ENCODE results near the gene FASTKD3. TPM values are rescaled to one million over a fixed set of nuclear protein-coding genes. Genes with fewer than 3 reads are reported as not detected.

The FASTKD3 gene
- total RNA-seq, 1 experiment from 2014 or later, result 12.0 TPM

DNA sequence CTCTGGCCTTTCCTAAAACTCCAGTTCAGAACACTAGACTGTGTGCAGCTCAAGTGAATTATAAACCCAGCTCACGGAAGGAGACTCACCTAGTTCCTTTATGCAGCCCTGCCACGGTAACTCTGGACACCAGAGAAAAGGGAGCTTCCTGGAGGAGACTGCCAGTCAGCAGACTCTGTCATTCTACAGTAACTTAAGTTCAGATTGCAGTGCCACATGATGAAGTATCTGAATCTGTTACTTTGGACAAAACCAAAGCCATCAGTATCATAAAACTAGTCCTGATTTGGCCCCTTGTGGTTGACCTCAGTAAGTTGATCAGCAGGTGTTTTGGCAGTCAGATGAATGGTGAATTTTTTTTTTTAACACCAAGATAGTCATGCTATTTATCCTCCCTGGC lies 2.8 kb upstream of the FASTKD3 start:
- no peak for TF ChIP-seq ELF1 (IDR thresholded peaks at IDR 0.05; ENCODE audit: borderline replicate concordance, low read depth)
- H3K4me1 ChIP-seq (ENCODE audit: control insufficient read depth in 1 of 2, insufficient read depth in 2 of 2, low read length in 2 of 2), result peaks cover 7 to 18% of the 10 kb centered on the region in 2 experiments; a peak in 3 of 4 replicates
- H3K36me3 ChIP-seq (ENCODE audit: control insufficient read depth in 1 of 2, insufficient read depth in 2 of 2, low read length in 2 of 2), result peaks cover 16 to 45% of the 10 kb centered on the region in 2 experiments
- DNase-seq (ENCODE audit: low read depth, low spot score), result no peak
- no peaks in the 10 kb centered on the region for H3K27me3 ChIP-seq (ENCODE audit: insufficient read depth, low read length)
- no peak overlapping the region for H3K27ac ChIP-seq (ENCODE audit: low read depth, low read length)
- no TSS peak for BruUV-seq (replicated peaks)
- no peak overlapping the region for H3K4me3 ChIP-seq (replicated peaks in 1 of 2; ENCODE audit: low read depth in 1 of 2, low read length in 2 of 2)
- H3K4me2 ChIP-seq (ENCODE audit: low read length), result no peak overlapping the region
- ATAC-seq, result no peak
- peaks cover 22% of the 10 kb centered on the region; the same call in 1 of the 2 replicates for H4K20me1 ChIP-seq (ENCODE audit: insufficient read depth)
- no peaks in the 10 kb centered on the region for H3K9me3 ChIP-seq (ENCODE audit: control insufficient read depth in 1 of 2, insufficient read depth in 1 of 2, low read depth in 1 of 2, low read length in 2 of 2)
- peaks cover 97% of the 10 kb centered on the region for H3K79me2 ChIP-seq (ENCODE audit: insufficient read depth, low read length)
- CTCF ChIA-PET, result interaction anchor here (1.0 kb wide), 1 partner anchor 9 kb away, joined by 3 read pairs; no protein-coding TSS in a partner anchor
- POLR2A ChIA-PET, result no interaction called here
- no peak overlapping the region for H2AFZ ChIP-seq (ENCODE audit: low read depth, low read length, poor library complexity, severe bottlenecking)
- H3K9ac ChIP-seq (ENCODE audit: low read length), result no peak overlapping the region
- intact Hi-C loops (cut with micrococcal nuclease), result no loop called here
- RAD21 ChIA-PET (ENCODE audit: low non-redundant PET in 1 of 2, low total read pairs in 2 of 2, uncharacterized antibody in 2 of 2, unreplicated experiment in 2 of 2), result no interaction called here
- H3K9me2 ChIP-seq (ENCODE audit: insufficient read depth), result no peaks in the 10 kb centered on the region

DNA sequence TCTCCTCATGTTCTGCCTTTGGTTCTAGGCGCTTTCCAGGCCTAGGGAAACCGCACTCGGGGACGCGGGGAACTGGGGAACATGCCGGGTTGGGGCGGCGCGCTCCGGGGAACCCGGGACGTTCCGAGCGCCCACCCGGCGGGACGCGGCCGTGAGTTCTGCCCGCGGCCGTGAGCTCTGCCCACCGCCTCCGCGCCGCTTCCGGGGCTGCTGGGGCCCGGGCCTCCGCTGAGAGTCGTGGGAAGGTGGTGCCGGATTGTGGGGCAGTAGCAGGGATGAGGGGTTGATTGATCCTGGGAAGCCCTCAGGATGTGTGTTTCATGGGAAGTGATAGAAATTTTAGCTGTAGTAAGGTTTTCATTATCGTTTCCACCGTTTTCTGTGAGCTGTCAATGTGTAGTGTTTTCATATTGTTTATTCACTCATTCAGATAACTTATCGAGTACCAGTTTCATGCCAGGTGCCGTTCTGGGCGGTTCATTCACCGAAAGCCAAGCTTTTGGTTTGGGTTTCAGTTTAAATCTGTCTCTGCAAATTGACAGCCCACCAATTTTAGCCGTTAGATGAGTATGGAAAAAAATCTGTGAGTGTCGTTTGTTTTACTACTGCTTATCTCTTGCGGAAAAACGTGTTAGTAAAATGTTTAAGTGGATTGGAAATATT lies 774 bp upstream of the FASTKD3 start:
- Histone ChIP-seq H3K4me1 (ENCODE audit: control insufficient read depth in 1 of 2, insufficient read depth in 2 of 2, low read length in 2 of 2) (peaks cover 7 to 18% of the 10 kb centered on the region in 2 experiments; a peak in 3 of 4 replicates), H3K27me3 (ENCODE audit: insufficient read depth, low read length) (no peaks in the 10 kb centered on the region), H3K4me2 (ENCODE audit: low read length) (peak overlapping the region; percentile 93), H3K79me2 (ENCODE audit: insufficient read depth, low read length) (peaks cover 78% of the 10 kb centered on the region), H3K9me3 (ENCODE audit: control insufficient read depth in 1 of 2, insufficient read depth in 1 of 2, low read depth in 1 of 2, low read length in 2 of 2) (no peaks in the 10 kb centered on the region), H3K27ac (ENCODE audit: low read depth, low read length) (peak overlapping the region; percentile 57; the same call in 1 of the 2 replicates), H4K20me1 (ENCODE audit: insufficient read depth) (peaks cover 14% of the 10 kb centered on the region; the same call in 1 of the 2 replicates), H2AFZ (ENCODE audit: low read depth, low read length, poor library complexity, severe bottlenecking) (no peak overlapping the region), H3K9ac (ENCODE audit: low read length) (peak overlapping the region; percentile 87), H3K36me3 (ENCODE audit: control insufficient read depth in 1 of 2, insufficient read depth in 2 of 2, low read length in 2 of 2) (peaks cover 4 to 24% of the 10 kb centered on the region in 2 experiments; a peak in 3 of 4 replicates), H3K4me3 (replicated peaks in 1 of 2; ENCODE audit: low read depth in 1 of 2, low read length in 2 of 2) (peak overlapping the region; percentile 89 to 91), H3K9me2 (ENCODE audit: insufficient read depth) (no peaks in the 10 kb centered on the region)
- DNase-seq (ENCODE audit: low read depth, low spot score) (no peak), ATAC-seq (peak; percentile 36)
- ChIA-PET POLR2A (interaction anchor here (1.5 to 1.7 kb wide), 2 partner anchors 10 to 12 kb away, joined by 3 to 6 read pairs; no protein-coding TSS in a partner anchor), RAD21 (ENCODE audit: low non-redundant PET in 1 of 2, low total read pairs in 2 of 2, uncharacterized antibody in 2 of 2, unreplicated experiment in 2 of 2) (no interaction called here), CTCF (interaction anchor here (1.0 kb wide), 3 partner anchors 10 to 18 kb away, joined by 3 to 4 read pairs (median 3); no protein-coding TSS in a partner anchor)
- BruUV-seq (replicated peaks), result no TSS peak
- intact Hi-C loops (cut with micrococcal nuclease), result no loop called here
- TF ChIP-seq SIN3A (IDR thresholded peaks at IDR 0.05; ENCODE audit: low read depth) (0 out of 2 replicates have a peak, but pooled peaks have one; percentile 1), POLR2AphosphoS5 (IDR thresholded peaks at IDR 0.05; ENCODE audit: low read depth, low read length) (no peak), YY1 (IDR thresholded peaks at IDR 0.05; ENCODE audit: extremely low read depth, insufficient replicate concordance, low read depth, low read length) (no peak), ZNF274 (IDR thresholded peaks at IDR 0.05; ENCODE audit: low read depth, low read length) (no peak), EZH2 (IDR thresholded peaks at IDR 0.05) (no peak), ZFX (IDR thresholded peaks at IDR 0.05) (peak; percentile 51), SRF (IDR thresholded peaks at IDR 0.05; ENCODE audit: low read depth) (no peak), SP1 (IDR thresholded peaks at IDR 0.05; ENCODE audit: low read depth) (no peak), TCF7L2 (IDR thresholded peaks at IDR 0.05; ENCODE audit: borderline replicate concordance, extremely low read depth, insufficient read depth, insufficient read length) (no peak)
- TF ChIP-seq, protein P1, sequence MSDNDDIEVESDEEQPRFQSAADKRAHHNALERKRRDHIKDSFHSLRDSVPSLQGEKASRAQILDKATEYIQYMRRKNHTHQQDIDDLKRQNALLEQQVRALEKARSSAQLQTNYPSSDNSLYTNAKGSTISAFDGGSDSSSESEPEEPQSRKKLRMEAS (IDR thresholded peaks at IDR 0.05), result no peak
- TF ChIP-seq, protein P2, sequence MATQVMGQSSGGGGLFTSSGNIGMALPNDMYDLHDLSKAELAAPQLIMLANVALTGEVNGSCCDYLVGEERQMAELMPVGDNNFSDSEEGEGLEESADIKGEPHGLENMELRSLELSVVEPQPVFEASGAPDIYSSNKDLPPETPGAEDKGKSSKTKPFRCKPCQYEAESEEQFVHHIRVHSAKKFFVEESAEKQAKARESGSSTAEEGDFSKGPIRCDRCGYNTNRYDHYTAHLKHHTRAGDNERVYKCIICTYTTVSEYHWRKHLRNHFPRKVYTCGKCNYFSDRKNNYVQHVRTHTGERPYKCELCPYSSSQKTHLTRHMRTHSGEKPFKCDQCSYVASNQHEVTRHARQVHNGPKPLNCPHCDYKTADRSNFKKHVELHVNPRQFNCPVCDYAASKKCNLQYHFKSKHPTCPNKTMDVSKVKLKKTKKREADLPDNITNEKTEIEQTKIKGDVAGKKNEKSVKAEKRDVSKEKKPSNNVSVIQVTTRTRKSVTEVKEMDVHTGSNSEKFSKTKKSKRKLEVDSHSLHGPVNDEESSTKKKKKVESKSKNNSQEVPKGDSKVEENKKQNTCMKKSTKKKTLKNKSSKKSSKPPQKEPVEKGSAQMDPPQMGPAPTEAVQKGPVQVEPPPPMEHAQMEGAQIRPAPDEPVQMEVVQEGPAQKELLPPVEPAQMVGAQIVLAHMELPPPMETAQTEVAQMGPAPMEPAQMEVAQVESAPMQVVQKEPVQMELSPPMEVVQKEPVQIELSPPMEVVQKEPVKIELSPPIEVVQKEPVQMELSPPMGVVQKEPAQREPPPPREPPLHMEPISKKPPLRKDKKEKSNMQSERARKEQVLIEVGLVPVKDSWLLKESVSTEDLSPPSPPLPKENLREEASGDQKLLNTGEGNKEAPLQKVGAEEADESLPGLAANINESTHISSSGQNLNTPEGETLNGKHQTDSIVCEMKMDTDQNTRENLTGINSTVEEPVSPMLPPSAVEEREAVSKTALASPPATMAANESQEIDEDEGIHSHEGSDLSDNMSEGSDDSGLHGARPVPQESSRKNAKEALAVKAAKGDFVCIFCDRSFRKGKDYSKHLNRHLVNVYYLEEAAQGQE (IDR thresholded peaks at IDR 0.05; ENCODE audit: low read depth), result no peak
- TF ChIP-seq, protein P3, sequence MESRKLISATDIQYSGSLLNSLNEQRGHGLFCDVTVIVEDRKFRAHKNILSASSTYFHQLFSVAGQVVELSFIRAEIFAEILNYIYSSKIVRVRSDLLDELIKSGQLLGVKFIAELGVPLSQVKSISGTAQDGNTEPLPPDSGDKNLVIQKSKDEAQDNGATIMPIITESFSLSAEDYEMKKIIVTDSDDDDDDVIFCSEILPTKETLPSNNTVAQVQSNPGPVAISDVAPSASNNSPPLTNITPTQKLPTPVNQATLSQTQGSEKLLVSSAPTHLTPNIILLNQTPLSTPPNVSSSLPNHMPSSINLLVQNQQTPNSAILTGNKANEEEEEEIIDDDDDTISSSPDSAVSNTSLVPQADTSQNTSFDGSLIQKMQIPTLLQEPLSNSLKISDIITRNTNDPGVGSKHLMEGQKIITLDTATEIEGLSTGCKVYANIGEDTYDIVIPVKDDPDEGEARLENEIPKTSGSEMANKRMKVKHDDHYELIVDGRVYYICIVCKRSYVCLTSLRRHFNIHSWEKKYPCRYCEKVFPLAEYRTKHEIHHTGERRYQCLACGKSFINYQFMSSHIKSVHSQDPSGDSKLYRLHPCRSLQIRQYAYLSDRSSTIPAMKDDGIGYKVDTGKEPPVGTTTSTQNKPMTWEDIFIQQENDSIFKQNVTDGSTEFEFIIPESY (IDR thresholded peaks at IDR 0.05; ENCODE audit: extremely low read depth, insufficient replicate concordance, low read length), result no peak
